Activated CD8-positive, alpha-beta T cell treated with anti-CD3 and anti-CD28 coated beads for 36 hours (primary cell): ENCODE data around the gene B3GAT3. TPM values are rescaled to one million over a fixed set of nuclear protein-coding genes. Genes with fewer than 3 reads are reported as not detected.

ENCODE experiments used
- ATAC-seq: fragments of 200-7000 bp; cut with Tn5 transposase; one replicate; pipeline ENCODE4 v1.10.0; 2021; ENCODE audit warnings: mild to moderate bottlenecking, moderate library complexity
- CTCF ChIA-PET: fragments of 350-600 bp; sonication (Branson Sonifier 250); formaldehyde crosslinking; loops from one replicate; lab custom pipeline; 2021; ENCODE audit warnings: antibody characterized with exemption; lab: Charles Lee
- POLR2A ChIA-PET: fragments of 350-600 bp; sonication (Branson Sonifier 250); formaldehyde crosslinking; loops from one replicate; lab custom pipeline; 2021; ENCODE audit warnings: antibody characterized with exemption; lab: Charles Lee
- DNase-seq: peaks from one replicate; pipeline ENCODE4 v3.0.0-alpha.2; 2020
- H3K27ac Mint-ChIP-seq: one replicate; pipeline ENCODE4 v1.8.0; 2021; ENCODE audit warnings: mild to moderate bottlenecking, mixed read lengths
- H3K27me3 Mint-ChIP-seq: one replicate; pipeline ENCODE4 v1.8.0; 2021; ENCODE audit warnings: mixed read lengths
- H3K36me3 Mint-ChIP-seq: one replicate; pipeline ENCODE4 v1.8.0; 2021; ENCODE audit warnings: low read depth, mixed read lengths
- H3K4me1 Mint-ChIP-seq: one replicate; pipeline ENCODE4 v1.8.0; 2021; ENCODE audit warnings: low read depth, mixed read lengths
- H3K4me3 Mint-ChIP-seq: one replicate; pipeline ENCODE4 v1.8.0; 2021; ENCODE audit warnings: mild to moderate bottlenecking, moderate library complexity, mixed read lengths
- H3K9me3 Mint-ChIP-seq: one replicate; pipeline ENCODE4 v1.8.0; 2021; ENCODE audit warnings: mixed read lengths
- intact Hi-C: fragments of 100-400 bp; cut with micrococcal nuclease; formaldehyde crosslinking; loops from one replicate; pipeline ENCODE4 v1.10.0; 2022
- total RNA-seq, 2 experiments: library from RNA; stranded (reverse); gene quantifications; one replicate each; pipeline ENCODE4 v1.2.3, GENCODE V29; 2021
- TF ChIP-seq, protein P1 (sequence below): fragments of 200-600 bp; IDR thresholded peaks from one replicate; pipeline ENCODE4 v1.8.0; 2022; ENCODE audit warnings: antibody characterized with exemption, mild to moderate bottlenecking

Gene B3GAT3
- total RNA-seq, 2 experiments from 2014 or later: 59.1 to 61.4 TPM

DNA sequence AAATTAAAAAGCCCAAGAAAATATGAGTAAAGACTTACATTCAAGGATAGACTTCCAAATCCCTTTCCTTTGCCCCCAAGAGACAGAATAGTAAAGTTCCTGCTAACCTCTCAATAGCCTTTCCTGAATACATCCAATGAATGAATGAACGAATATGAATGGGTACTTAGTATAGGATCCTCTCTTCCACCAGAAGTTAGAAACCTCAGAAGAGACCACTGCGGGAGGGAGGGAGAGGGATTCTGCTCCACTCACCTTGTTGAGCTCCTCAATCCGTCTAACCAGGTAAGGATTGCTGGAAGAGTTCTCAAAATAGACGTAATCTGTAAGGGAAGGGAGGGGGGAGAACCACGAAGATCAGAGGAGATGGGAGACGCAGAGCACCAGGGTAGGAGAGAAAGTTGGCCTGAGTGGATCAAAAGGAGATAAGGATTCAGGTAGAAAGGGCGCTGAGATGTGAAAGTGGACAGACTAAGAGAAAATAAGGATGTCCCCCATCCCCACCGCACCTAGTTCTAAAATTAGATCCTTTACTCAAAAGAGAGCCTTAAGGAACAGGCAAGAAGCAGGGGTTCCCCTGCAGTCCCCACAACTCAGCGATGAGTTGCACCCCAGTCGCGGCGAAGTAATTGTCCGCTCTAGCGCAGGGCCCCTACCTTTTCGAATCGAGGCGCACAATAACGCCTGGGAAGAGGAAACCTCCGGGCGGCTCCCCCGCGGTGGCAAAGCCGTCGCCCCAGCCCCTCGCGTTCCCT, 21.2 kb downstream of the B3GAT3 start:
- no peak for ATAC-seq
- TF ChIP-seq, protein P1, sequence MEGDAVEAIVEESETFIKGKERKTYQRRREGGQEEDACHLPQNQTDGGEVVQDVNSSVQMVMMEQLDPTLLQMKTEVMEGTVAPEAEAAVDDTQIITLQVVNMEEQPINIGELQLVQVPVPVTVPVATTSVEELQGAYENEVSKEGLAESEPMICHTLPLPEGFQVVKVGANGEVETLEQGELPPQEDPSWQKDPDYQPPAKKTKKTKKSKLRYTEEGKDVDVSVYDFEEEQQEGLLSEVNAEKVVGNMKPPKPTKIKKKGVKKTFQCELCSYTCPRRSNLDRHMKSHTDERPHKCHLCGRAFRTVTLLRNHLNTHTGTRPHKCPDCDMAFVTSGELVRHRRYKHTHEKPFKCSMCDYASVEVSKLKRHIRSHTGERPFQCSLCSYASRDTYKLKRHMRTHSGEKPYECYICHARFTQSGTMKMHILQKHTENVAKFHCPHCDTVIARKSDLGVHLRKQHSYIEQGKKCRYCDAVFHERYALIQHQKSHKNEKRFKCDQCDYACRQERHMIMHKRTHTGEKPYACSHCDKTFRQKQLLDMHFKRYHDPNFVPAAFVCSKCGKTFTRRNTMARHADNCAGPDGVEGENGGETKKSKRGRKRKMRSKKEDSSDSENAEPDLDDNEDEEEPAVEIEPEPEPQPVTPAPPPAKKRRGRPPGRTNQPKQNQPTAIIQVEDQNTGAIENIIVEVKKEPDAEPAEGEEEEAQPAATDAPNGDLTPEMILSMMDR: no peak
- H3K4me1 Mint-ChIP-seq: peaks cover 38% of the 10 kb centered on the region
- H3K27ac Mint-ChIP-seq: peak overlapping the region; percentile 95
- peaks cover 71% of the 10 kb centered on the region for H3K36me3 Mint-ChIP-seq
- H3K4me3 Mint-ChIP-seq: peak overlapping the region; percentile 86
- intact Hi-C loops: no loop called here
- no peaks in the 10 kb centered on the region for H3K9me3 Mint-ChIP-seq
- no peaks in the 10 kb centered on the region for H3K27me3 Mint-ChIP-seq
- peak; percentile 45 for DNase-seq
- CTCF ChIA-PET: interaction anchor here (1.2 to 2.7 kb wide), 5 partner anchors 9 to 176 kb away, joined by 3 to 24 read pairs (median 5); partner anchors contain the start of genes C11orf98, EML3, ROM1 and TUT1
- POLR2A ChIA-PET: interaction anchor here (0.6 to 3.9 kb wide), 23 partner anchors 9 to 254 kb away, joined by 3 to 59 read pairs (median 6); partner anchors contain the start of genes B3GAT3, C11orf98, CSKMT and EEF1G

DNA sequence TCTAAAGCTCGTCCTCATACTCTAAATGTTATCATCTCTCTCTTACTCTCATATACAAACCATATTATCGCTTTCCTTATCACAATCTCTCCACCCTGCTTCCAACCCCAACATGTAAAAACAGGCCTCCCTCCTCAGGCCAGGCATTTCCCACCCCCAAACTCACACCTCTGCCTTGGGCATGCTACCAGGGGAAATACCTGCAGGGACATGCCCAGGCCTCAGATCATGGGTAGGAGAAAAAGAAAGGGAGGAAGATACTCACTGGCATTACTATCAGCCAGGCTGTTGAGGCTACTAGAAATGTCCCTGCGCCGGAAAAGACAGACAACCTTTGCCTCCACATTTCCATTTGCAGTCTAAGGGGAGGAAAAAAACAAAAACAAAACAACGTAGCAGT, 21.9 kb downstream of the B3GAT3 start:
- intact Hi-C loops: loop anchor here (10.0 kb wide), 1 partner anchor 245 kb away; no protein-coding TSS in a partner anchor
- peak; percentile 51 for DNase-seq
- ChIA-PET POLR2A (interaction anchor here (0.6 to 3.9 kb wide), 28 partner anchors 8 to 255 kb away, joined by 3 to 59 read pairs (median 6); partner anchors contain the start of genes B3GAT3, C11orf98, CSKMT and EEF1G), CTCF (interaction anchor here (0.9 to 2.7 kb wide), 6 partner anchors 8 to 175 kb away, joined by 3 to 24 read pairs (median 4); partner anchors contain the start of genes C11orf98, EML3, ROM1 and TUT1)
- Mint-ChIP-seq H3K27ac (peak overlapping the region; percentile 95), H3K9me3 (no peaks in the 10 kb centered on the region), H3K27me3 (no peaks in the 10 kb centered on the region), H3K36me3 (peaks cover 73% of the 10 kb centered on the region), H3K4me3 (peak overlapping the region; percentile 86), H3K4me1 (peaks cover 44% of the 10 kb centered on the region)
- no peak for ATAC-seq
- TF ChIP-seq, protein P1: no peak

DNA sequence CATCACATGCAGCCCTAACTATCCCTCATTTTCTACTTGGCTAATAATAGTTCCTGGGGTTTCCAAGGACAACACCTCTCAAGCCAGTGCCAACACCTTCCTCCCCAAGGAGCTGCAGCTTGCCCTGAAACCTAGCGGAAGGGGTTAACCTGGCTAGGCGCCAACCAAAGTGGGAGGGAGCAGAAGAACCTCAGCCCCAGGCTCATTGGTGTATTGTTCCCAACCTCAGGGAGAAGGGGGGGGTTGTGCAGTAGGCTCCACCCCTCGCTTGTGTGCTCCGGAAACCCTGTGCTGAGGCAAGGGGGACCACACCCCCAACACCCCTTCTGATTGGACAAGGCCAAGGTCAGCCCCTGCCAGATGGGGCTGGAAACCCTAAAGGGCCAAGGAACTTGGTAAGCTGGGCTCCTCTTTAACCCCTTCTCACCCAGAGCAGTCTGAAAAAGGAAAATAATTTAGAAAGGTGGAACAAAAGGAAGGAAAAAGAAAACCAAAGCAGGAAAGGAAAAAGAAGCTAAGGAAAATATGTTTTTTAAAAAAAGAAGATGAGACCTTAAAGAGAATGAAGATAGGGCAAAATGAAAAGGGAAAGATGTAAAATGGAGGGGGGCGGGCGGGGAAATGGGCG, 22.6 kb downstream of the B3GAT3 start:
- Mint-ChIP-seq H3K27me3 (no peaks in the 10 kb centered on the region), H3K9me3 (no peaks in the 10 kb centered on the region), H3K27ac (peak overlapping the region; percentile 95), H3K4me1 (peaks cover 49% of the 10 kb centered on the region), H3K4me3 (peak overlapping the region; percentile 86), H3K36me3 (peaks cover 80% of the 10 kb centered on the region)
- TF ChIP-seq, protein P1: no peak
- CTCF ChIA-PET: interaction anchor here (0.7 to 1.5 kb wide), 4 partner anchors 13 to 204 kb away, joined by 3 to 6 read pairs (median 3); partner anchors contain the start of gene EML3
- ATAC-seq (peak; percentile 76), DNase-seq (peak; percentile 99)
- POLR2A ChIA-PET: interaction anchor here (0.6 to 3.9 kb wide), 22 partner anchors 7 to 256 kb away, joined by 3 to 59 read pairs (median 6); partner anchors contain the start of genes B3GAT3, C11orf98, CSKMT and EEF1G
- intact Hi-C loops: loop anchor here (10.0 kb wide), 1 partner anchor 246 kb away; no protein-coding TSS in a partner anchor

DNA sequence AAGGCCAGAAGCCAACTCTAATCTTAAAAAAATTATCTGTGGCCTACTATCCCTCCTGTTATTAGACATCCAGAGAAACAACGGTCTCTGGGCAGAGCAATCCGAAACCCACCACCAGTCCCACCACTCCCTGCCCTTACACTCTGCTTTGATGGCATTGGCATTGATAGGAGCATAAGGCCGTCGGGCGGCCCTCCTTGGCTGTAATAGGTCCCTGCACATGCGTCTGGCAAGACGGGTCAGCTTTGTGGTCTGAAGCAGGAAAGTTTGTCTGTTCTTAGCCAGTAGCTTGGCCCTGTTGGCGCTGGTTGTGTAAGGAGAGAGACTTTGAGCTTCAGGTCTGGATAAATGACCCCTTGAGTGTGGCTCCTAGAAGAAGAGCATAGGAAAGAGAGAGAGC, 26.7 kb downstream of the B3GAT3 start:
- H3K9me3 Mint-ChIP-seq: no peaks in the 10 kb centered on the region
- ATAC-seq (no peak), DNase-seq (no peak)
- H3K27me3 Mint-ChIP-seq: no peaks in the 10 kb centered on the region
- ChIA-PET POLR2A (interaction anchor here (0.7 to 7.9 kb wide), 8 partner anchors 9 to 70 kb away, joined by 3 to 87 read pairs (median 9); partner anchors contain the start of genes C11orf98, CSKMT, EEF1G and EML3), CTCF (interaction anchor here (1.3 to 1.7 kb wide), 3 partner anchors 8 to 200 kb away, joined by 3 to 4 read pairs (median 3); no protein-coding TSS in a partner anchor)
- no peak overlapping the region for H3K4me3 Mint-ChIP-seq
- peaks cover 73% of the 10 kb centered on the region for H3K36me3 Mint-ChIP-seq
- intact Hi-C loops: loop anchor here (10.0 kb wide), 1 partner anchor 250 kb away; no protein-coding TSS in a partner anchor
- peak overlapping the region; percentile 2 for H3K27ac Mint-ChIP-seq
- TF ChIP-seq, protein P1: no peak
- peaks cover 61% of the 10 kb centered on the region for H3K4me1 Mint-ChIP-seq
